PC-9 (cell line): ENCODE measurements around the gene VWA2.

Experiments
- CTCF ChIP-seq: fragments of 200-600 bp; sonication (generic); conservative IDR thresholded peaks from 2 replicates; pipeline ENCODE4 v1.6.1; 2017; ENCODE audit warnings: mixed run types, antibody characterized with exemption, mild to moderate bottlenecking, moderate library complexity
- EZH2 ChIP-seq: fragments of 200-600 bp; sonication (generic); IDR thresholded peaks from 2 replicates; pipeline ENCODE4 v1.8.0; 2017; ENCODE audit warnings: antibody characterized with exemption, low read depth

GRCh38 chr10:114283535-114284234 lies 44.6 kb downstream of the VWA2 start:
- TF ChIP-seq CTCF (no peak), EZH2 (no peak)
